Measurements from ENCODE around the gene AMOTL2. TPM values are rescaled to one million over a fixed set of nuclear protein-coding genes. Genes with fewer than 3 reads are reported as not detected.

The AMOTL2 gene
- total and polyA plus RNA-seq, 4 donors = 12.4 to 118 (median 55.7) TPM

DNA sequence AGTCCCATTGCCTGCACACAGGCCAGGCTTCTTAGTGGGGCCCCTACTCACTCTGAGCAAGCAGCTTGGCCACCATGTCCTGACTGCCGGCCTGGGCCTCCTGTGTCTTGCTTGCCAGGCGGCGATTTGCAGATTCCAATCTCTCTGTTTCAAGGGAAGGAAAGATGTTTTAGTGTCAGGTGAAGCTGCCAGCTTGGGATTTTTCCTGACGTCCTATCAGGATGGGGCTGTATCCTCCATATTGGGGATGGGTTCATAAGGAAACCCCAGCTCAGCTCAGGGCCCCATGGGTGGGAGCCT, 8.5 kb downstream of the AMOTL2 start:
- DNase-seq (peak in 1 of 2 donors; percentile 50), ATAC-seq (ENCODE audit: low FRiP score) (no peak)
- H3K27ac ChIP-seq (ENCODE audit: low read depth in 1 of 2, low read length in 2 of 2) = peak overlapping the region in 1 of 2 donors; percentile 77
- no peaks in the 10 kb centered on the region for H3K9me3 ChIP-seq (ENCODE audit: control insufficient read depth, low read length)
- peaks cover 0 to 21% of the 10 kb centered on the region in 2 donors for H3K36me3 ChIP-seq (ENCODE audit: control insufficient read depth in 1 of 2, insufficient read depth in 2 of 2, low read length in 1 of 2)
- intact Hi-C loops (cut with DNase I) = no loop called here
- H3K4me1 ChIP-seq (ENCODE audit: control insufficient read depth in 1 of 2, insufficient read depth in 2 of 2, low read length in 2 of 2) = no peaks in the 10 kb centered on the region
- WGBS, 2 donors = 90% methylated on average over 4 of the region's 4 CpGs
- no peak overlapping the region for H3K4me3 ChIP-seq (ENCODE audit: low read length in 2 of 2)
- H3K27me3 ChIP-seq (ENCODE audit: control insufficient read depth in 1 of 2, insufficient read depth in 2 of 2, low read length in 1 of 2) = no peaks in the 10 kb centered on the region

DNA sequence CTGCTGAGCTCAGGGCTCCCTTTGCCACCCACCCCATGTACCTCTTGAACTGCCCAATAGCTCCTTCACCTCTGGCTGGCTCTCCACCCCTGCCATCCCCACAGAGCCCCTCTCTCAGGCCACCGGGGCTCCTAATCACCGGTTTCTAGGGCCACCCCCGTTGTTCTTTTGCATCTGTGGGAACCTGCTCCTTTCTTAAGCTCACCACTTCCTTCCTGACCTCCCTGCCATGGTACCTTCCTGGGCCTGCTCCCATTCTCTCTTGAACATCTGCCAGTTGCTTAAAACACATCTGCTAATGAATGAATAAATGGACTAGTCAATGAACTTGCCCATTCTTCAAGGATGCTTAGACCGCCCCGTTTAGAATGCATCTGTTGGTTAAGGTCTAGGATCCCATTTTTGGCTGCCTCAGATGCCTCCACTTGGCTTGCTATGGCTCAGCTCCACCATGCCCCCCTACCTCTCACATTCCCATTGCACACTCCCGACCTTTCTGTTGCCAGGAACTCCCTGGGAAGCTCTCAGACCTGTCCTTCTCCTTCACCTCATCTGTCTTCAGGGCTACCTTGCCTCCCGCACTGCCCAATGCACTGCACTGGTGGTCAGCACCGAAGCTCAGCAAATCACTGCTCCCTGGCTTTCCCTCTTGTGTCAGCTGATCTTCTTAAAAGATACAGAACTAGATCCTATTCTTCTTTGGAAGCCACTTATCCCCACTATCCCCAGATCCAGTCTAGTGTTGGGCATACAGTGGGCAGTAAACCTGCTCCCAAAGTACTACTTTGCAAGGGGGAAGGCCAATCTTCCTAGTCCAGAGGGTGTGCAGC, 9.1 kb downstream of the AMOTL2 start:
- no peaks in the 10 kb centered on the region for H3K4me1 ChIP-seq (ENCODE audit: control insufficient read depth in 1 of 2, insufficient read depth in 2 of 2, low read length in 2 of 2)
- peaks cover 0 to 20% of the 10 kb centered on the region in 2 donors for H3K36me3 ChIP-seq (ENCODE audit: control insufficient read depth in 1 of 2, insufficient read depth in 2 of 2, low read length in 1 of 2)
- H3K27ac ChIP-seq (ENCODE audit: low read depth in 1 of 2, low read length in 2 of 2) = peak overlapping the region in 1 of 2 donors; percentile 77
- H3K4me3 ChIP-seq (ENCODE audit: low read length in 2 of 2) = no peak overlapping the region
- H3K9me3 ChIP-seq (ENCODE audit: control insufficient read depth, low read length) = no peaks in the 10 kb centered on the region
- DNase-seq = peak in 1 of 2 donors; percentile 63
- H3K27me3 ChIP-seq (ENCODE audit: control insufficient read depth in 1 of 2, insufficient read depth in 2 of 2, low read length in 1 of 2) = no peaks in the 10 kb centered on the region
- ATAC-seq (ENCODE audit: low FRiP score) = no peak
- intact Hi-C loops (cut with DNase I) = no loop called here
- 64 to 70% methylated on average over 8 of the region's 8 CpGs for WGBS, 2 donors

DNA sequence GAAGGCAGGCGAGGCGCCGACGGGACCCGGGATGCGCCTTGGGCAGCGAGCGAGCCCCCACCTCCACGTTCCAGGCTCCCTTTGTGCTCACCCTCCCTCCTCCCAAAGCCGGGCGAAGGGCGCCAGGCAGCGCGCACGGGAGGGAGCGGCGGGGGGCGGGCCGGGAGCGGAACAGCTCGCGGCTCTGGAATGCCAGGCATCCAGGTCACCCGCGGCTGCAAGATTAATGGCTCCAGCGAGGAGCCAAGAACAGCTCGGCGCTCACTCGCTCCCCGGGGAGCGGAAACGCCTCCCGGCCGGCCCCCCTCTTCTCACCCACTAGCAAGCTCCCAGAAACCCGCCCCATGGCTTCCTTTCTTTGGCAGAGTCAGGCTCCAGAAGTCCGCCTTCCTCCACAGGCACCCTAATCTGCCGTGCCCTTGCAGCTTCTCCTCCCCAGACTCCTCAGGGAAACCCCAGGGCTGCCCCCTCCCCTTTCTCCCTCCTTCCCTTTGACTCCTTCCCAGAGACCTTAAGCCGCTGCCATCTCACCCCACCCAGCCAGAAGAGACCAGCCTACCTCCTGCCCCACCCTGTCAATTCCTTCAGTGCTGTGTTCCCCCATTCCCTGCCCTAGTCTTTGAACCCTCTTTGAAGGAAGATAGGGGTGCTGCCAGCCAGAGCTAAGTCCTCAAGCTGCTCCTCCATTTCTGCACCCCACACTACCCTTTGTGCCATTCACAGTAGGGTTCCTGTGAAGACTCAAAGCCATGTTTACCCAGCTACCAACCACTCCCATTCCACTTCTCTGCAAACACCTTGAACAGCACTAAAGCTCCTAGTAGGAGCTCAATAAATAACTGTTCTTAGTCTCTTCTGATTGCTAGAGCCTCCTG, 9.9 kb downstream of the AMOTL2 start:
- Histone ChIP-seq H3K4me1 (ENCODE audit: control insufficient read depth in 1 of 2, insufficient read depth in 2 of 2, low read length in 2 of 2) (no peaks in the 10 kb centered on the region), H3K36me3 (ENCODE audit: control insufficient read depth in 1 of 2, insufficient read depth in 2 of 2, low read length in 1 of 2) (peaks cover 0 to 21% of the 10 kb centered on the region in 2 donors), H3K27ac (ENCODE audit: low read depth in 1 of 2, low read length in 2 of 2) (peak overlapping the region in 1 of 2 donors; percentile 77), H3K4me3 (ENCODE audit: low read length in 2 of 2) (no peak overlapping the region), H3K9me3 (ENCODE audit: control insufficient read depth, low read length) (no peaks in the 10 kb centered on the region), H3K27me3 (ENCODE audit: control insufficient read depth in 1 of 2, insufficient read depth in 2 of 2, low read length in 1 of 2) (no peaks in the 10 kb centered on the region)
- intact Hi-C loops (cut with DNase I) = no loop called here
- WGBS, 2 donors = 0 to 1% methylated on average over 26 to 37 of the region's 37 CpGs
- peak; percentile 91 for ATAC-seq (ENCODE audit: low FRiP score)
- DNase-seq = peak; percentile 96 to 97

DNA sequence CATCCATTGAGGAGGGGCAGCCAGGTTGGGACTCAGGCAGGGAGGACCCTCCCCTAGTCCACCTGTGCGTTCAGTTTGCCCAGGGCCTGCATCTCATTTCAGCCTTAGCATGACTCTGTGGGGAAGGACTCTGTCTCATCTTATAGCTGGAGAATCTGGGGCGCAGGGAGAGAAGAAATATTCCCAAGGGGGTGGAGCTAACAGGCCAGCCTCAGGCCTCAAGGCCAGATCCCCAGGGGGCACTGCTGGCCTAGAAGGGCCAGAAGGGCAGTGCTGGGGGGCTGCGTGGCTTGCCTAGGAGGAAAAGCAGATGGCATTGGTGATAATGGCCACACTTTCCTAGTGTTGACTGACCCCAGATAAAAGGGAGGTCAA, 10.9 kb downstream of the AMOTL2 start:
- no peak for ATAC-seq (ENCODE audit: low FRiP score)
- peak; percentile 26 to 68 for DNase-seq
- no peaks in the 10 kb centered on the region for H3K9me3 ChIP-seq (ENCODE audit: control insufficient read depth, low read length)
- no peaks in the 10 kb centered on the region for H3K27me3 ChIP-seq (ENCODE audit: control insufficient read depth in 1 of 2, insufficient read depth in 2 of 2, low read length in 1 of 2)
- 78 to 80% methylated on average over 3 of the region's 3 CpGs for WGBS, 2 donors
- H3K27ac ChIP-seq (ENCODE audit: low read depth in 1 of 2, low read length in 2 of 2) = peak overlapping the region in 1 of 2 donors; percentile 29
- no peak overlapping the region for H3K4me3 ChIP-seq (ENCODE audit: low read length in 2 of 2)
- H3K36me3 ChIP-seq (ENCODE audit: control insufficient read depth in 1 of 2, insufficient read depth in 2 of 2, low read length in 1 of 2) = peaks cover 0 to 24% of the 10 kb centered on the region in 2 donors
- intact Hi-C loops (cut with DNase I) = no loop called here
- H3K4me1 ChIP-seq (ENCODE audit: control insufficient read depth in 1 of 2, insufficient read depth in 2 of 2, low read length in 2 of 2) = peaks cover 0 to 3% of the 10 kb centered on the region in 2 donors

DNA sequence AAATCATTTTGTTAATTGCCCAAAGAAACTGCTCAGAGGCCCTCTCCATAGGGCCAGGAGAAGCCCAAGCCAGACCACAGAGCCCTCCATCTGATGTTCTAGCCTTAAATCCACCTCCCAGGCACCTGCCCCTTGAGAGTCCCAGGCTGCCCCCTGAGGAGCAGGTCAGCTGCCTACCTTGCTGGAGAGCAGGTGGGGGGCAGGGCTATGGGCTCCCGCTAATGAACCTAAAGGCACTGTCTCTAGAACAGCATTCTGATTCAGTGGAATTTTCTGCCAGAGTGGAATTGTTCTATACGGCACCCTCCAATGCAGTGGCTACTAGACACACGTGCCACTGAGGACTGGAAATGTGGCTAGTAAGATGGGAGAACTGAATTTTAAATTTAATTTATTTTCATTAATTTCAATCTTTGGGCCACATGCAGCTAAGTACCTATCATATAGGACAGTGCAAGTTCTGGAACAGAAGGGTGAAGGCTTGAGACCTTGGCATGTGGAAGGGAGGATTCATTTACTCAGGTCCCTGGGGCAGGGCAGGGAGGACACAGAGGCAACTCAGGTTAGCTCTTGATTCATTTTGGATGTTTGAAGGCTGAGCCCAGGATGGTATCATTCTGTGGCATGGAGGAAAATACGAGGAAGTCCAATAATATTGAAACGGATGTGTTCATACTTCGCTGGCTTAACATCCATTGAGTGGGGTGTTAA, 11.4 kb downstream of the AMOTL2 start:
- DNase-seq (peak in 1 of 2 donors; percentile 34), ATAC-seq (ENCODE audit: low FRiP score) (no peak)
- peaks cover 0 to 6% of the 10 kb centered on the region in 2 donors for H3K4me1 ChIP-seq (ENCODE audit: control insufficient read depth in 1 of 2, insufficient read depth in 2 of 2, low read length in 2 of 2)
- WGBS, 2 donors = 81 to 88% methylated on average over 6 of the region's 6 CpGs
- intact Hi-C loops (cut with DNase I) = no loop called here
- no peak overlapping the region for H3K4me3 ChIP-seq (ENCODE audit: low read length in 2 of 2)
- peaks cover 0 to 26% of the 10 kb centered on the region in 2 donors for H3K36me3 ChIP-seq (ENCODE audit: control insufficient read depth in 1 of 2, insufficient read depth in 2 of 2, low read length in 1 of 2)
- no peaks in the 10 kb centered on the region for H3K27me3 ChIP-seq (ENCODE audit: control insufficient read depth in 1 of 2, insufficient read depth in 2 of 2, low read length in 1 of 2)
- no peaks in the 10 kb centered on the region for H3K9me3 ChIP-seq (ENCODE audit: control insufficient read depth, low read length)
- H3K27ac ChIP-seq (ENCODE audit: low read depth in 1 of 2, low read length in 2 of 2) = peak overlapping the region in 1 of 2 donors; percentile 75

DNA sequence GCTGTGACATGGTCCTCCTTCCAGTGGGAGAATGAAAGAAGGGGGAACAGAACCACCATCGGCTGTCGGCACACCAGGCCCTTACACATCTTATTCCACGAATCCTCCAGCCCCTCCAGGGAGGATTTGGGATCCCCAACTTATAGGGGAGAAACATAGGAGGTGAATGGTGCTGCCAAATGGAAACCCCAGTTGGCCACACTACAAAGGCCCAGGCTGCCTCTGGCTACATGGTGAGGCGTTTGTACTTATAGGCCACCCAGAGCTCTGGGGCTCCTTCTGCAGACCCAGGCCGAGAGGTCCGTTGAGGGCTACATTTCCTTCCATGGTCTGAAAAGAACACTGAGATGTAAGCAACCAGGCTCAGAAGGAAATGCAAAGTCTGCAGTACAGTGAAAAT, 12.0 kb downstream of the AMOTL2 start:
- H3K4me3 ChIP-seq (ENCODE audit: low read length in 2 of 2) = no peak overlapping the region
- peaks cover 0 to 6% of the 10 kb centered on the region in 2 donors for H3K4me1 ChIP-seq (ENCODE audit: control insufficient read depth in 1 of 2, insufficient read depth in 2 of 2, low read length in 2 of 2)
- DNase-seq = peak; percentile 29 to 50
- ATAC-seq (ENCODE audit: low FRiP score) = no peak
- 90 to 92% methylated on average over 6 of the region's 6 CpGs for WGBS, 2 donors
- peak overlapping the region in 1 of 2 donors; percentile 29 for H3K27ac ChIP-seq (ENCODE audit: low read depth in 1 of 2, low read length in 2 of 2)
- H3K27me3 ChIP-seq (ENCODE audit: control insufficient read depth in 1 of 2, insufficient read depth in 2 of 2, low read length in 1 of 2) = no peaks in the 10 kb centered on the region
- H3K9me3 ChIP-seq (ENCODE audit: control insufficient read depth, low read length) = no peaks in the 10 kb centered on the region
- peaks cover 0 to 28% of the 10 kb centered on the region in 2 donors for H3K36me3 ChIP-seq (ENCODE audit: control insufficient read depth in 1 of 2, insufficient read depth in 2 of 2, low read length in 1 of 2)
- intact Hi-C loops (cut with DNase I) = no loop called here

DNA sequence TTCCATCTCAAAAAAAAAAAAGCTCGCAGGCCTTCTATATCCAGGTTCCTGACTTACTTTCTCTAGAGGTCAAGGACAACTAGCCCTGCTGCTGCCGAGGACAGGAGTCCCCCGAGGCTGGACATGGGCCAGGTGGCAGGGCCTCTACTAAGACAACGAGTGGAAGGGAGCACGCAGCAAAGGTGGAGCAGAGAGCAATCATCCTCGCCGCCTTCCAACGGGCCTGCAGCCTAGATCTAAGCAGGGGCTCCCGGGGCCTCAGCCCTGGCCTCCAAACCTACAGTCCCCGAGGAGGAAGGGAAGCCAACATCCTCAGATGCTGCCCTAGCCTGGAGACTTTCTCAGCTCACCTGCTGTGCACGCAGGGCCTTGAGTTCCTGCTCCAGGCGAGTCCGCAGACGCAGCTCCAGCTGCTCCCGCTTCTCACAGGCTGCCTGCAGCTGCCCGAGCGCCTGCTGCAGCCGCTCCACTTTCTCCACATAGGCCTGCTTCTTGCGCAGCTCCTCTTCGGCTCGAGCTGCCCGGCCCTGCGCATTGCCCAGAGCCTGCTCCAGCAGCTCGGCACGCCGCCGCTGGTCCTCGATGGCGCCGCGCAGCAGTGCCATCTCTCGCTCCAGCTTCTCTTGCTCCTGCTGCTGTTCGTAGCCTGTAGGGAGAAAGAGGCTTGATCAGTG, 12.9 kb downstream of the AMOTL2 start:
- H3K27ac ChIP-seq (ENCODE audit: low read depth in 1 of 2, low read length in 2 of 2) = peak overlapping the region in 1 of 2 donors; percentile 41
- H3K4me1 ChIP-seq (ENCODE audit: control insufficient read depth in 1 of 2, insufficient read depth in 2 of 2, low read length in 2 of 2) = peaks cover 0 to 6% of the 10 kb centered on the region in 2 donors
- no peaks in the 10 kb centered on the region for H3K27me3 ChIP-seq (ENCODE audit: control insufficient read depth in 1 of 2, insufficient read depth in 2 of 2, low read length in 1 of 2)
- WGBS, 2 donors = 92 to 93% methylated on average over 33 of the region's 33 CpGs
- no peak overlapping the region for H3K4me3 ChIP-seq (ENCODE audit: low read length in 2 of 2)
- no peaks in the 10 kb centered on the region for H3K9me3 ChIP-seq (ENCODE audit: control insufficient read depth, low read length)
- intact Hi-C loops (cut with DNase I) = no loop called here
- peak; percentile 44 to 73 for DNase-seq
- ATAC-seq (ENCODE audit: low FRiP score) = no peak
- peaks cover 0 to 31% of the 10 kb centered on the region in 2 donors for H3K36me3 ChIP-seq (ENCODE audit: control insufficient read depth in 1 of 2, insufficient read depth in 2 of 2, low read length in 1 of 2)

DNA sequence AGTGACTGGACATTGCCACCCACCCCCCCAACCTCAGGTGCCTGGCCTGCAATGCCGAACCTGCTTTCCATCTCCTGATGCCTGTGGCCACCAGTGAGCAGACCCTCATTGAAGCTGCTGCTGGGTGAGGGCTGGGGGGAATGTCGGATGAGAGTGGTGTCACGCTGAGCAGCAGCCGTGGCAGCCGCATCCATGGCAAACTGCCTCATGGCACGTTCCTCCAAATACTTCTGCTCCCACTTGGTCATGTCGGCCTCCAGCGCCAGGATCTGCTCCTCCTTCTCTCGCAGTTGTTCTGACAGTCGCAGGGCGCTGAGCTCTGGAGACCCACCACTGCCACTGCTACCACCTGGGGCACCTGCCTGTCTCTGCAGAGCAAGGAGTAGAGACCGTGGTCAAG, 14.2 kb downstream of the AMOTL2 start:
- Histone ChIP-seq H3K4me1 (ENCODE audit: control insufficient read depth in 1 of 2, insufficient read depth in 2 of 2, low read length in 2 of 2) (peaks cover 0 to 6% of the 10 kb centered on the region in 2 donors), H3K4me3 (ENCODE audit: low read length in 2 of 2) (no peak overlapping the region), H3K27ac (ENCODE audit: low read depth in 1 of 2, low read length in 2 of 2) (peak overlapping the region in 1 of 2 donors; percentile 89), H3K27me3 (ENCODE audit: control insufficient read depth in 1 of 2, insufficient read depth in 2 of 2, low read length in 1 of 2) (no peaks in the 10 kb centered on the region), H3K9me3 (ENCODE audit: control insufficient read depth, low read length) (no peaks in the 10 kb centered on the region), H3K36me3 (ENCODE audit: control insufficient read depth in 1 of 2, insufficient read depth in 2 of 2, low read length in 1 of 2) (peaks cover 0 to 26% of the 10 kb centered on the region in 2 donors)
- peak; percentile 49 to 73 for DNase-seq
- intact Hi-C loops (cut with DNase I) = no loop called here
- WGBS, 2 donors = 47 to 57% methylated on average over 12 of the region's 12 CpGs
- no peak for ATAC-seq (ENCODE audit: low FRiP score)
